HCEC 1CT (cell line): ENCODE measurements around the gene RPL19.

Source experiments
- DNase-seq: peaks from one replicate; pipeline ENCODE4 v3.0.0-alpha.2; 2017

Gene RPL19

DNA sequence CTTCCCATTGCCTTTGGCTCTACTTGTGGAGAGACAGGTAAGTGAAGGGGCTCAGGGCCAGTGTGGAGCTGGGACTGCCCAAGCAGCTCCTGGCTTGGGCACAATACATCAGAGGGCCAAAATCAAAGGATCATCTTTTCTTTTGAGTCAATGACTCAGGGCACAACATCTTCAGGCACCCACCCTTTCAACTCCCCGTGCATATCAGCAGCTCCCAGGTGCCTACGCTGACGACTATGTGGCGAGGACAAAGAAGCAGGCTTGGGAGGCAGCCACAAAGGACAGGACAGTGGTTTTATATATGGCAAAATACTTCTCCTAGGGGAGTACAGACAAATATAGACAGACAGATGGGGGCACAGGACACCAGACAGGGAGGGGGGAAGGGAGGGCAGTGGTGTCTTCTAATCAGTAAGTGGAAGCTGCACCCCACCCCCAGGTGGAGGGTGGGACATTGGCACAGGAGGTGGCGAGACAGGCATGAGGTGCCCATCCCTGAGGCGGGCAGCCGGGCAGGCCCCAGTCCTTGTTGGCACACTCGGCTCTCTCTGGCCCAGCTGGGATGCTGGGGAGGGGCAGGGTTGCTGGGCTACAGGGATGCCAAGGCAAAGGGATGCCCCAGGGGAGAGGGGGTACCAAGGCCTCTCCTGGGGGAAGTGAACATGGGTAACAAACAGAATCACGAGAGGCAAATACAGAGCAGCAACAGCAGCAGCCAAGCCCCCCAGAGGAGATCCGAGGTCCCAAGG is 26.4 kb upstream of the RPL19 start:
- DNase-seq: no peak

DNA sequence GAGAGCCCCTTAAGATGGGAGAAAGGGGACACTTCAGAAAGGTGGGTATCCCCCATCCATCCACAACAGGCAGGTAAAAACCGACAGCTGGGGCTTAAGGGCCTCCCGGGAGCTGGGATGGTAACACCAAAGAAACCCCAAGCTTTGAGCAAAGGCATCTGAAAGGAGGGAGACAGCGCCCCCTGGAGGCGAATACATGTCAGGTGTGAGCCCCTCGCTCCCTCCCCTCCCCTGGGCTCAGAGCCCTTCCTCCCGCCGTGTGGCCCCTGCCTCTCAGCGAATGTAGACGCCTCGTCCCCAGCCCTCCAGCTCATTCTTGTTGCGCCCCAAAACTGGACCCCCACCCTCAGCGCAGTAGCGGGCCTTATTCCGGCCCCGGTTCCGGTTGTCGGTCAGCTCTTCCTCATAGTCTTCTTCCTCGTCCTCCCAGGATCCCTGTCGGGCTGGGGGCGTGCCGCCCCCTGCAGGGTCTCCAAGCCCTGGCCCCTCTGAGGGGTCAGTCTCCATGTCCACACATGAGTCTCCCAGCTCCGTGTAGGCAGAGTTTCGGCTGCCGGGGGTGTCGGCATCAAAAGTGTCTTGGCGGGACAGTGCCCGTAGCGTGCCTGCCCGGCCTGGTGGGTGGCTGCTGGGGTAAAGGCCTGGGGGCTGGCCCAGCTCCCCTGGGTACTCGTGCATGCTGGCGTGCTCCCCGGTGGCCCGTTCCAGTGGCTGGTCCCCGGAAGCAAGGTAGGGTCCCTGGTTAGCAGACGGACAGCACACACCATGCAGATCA is 25.0 kb upstream of the RPL19 start:
- peak; percentile 56 for DNase-seq

DNA sequence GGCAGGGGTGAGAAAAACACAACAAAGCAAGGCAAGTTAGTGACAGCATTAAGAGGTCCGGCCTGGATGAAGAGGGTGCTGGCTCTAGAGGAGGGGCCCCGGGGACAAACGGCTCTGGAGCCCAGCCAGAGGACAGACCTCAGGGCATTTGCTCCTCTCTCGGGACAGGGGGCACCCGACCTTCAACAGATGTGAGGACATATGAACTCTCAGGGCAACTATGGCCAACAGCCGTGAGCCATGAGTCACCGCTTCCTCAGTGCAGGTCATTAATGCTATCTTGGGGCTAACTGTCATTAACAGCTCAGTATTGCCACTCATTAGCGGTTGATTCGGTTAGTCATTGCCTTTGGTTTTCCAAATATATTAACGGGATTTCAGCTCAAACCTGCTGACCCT is 24.4 kb upstream of the RPL19 start:
- DNase-seq: peak; percentile 22

DNA sequence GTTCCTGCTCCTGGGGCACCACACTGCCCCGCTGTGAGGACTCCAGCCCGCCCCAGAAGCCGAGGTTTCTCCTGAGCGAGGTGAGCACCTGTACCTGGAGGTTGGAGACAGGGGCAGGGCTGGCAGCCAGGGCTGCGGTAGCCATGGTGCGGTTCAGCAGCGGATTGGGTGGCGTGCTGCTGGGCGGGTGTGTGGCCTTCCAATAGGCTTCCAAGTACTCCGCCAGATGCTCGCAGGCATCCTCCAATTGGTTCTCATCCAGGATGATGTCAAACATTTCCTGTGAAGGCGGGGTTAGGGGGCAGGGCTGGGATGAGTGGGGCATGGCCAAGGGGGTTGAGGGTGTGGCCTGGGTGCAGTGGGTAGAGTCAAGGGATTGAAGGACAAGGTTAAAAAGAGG is 22.8 kb upstream of the RPL19 start:
- DNase-seq: no peak

DNA sequence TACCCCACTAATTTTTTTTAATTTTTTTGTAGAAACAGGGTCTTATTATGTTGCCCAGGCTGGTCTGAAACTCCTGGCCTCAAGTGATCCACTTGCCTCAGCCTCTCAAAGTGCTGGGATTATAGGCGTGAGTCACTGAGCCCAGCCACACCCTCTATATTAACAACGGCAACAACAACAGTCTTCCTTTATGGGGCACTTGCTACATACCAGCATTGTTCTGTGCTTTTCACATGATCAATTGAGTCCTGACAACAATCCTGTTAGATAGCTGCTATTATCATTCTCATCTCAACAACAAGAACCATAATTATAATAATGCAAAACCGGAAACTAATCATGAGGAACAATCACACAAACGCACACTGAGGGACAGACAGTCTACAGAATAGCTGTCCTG is 21.5 kb upstream of the RPL19 start:
- peak; percentile 49 for DNase-seq

DNA sequence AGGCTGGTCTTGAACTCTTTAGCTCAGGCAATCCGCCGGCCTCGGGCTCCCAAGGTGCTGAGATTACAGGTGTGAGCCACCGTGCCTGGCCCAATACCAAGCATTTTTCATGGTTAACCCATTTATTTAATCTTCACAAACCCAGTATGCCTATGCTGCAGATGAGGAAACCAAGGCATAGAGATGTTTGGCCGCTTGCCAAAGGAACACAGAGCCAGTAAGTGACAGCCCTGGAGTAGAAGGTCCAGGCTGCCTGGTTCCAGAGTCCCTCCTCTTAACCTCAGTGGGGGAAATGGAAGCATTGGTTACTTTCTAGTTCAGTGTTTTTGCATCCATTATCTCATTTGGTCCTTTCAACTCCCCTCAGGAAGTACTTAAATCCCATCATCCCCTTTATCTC is 18.8 kb upstream of the RPL19 start:
- DNase-seq: no peak

DNA sequence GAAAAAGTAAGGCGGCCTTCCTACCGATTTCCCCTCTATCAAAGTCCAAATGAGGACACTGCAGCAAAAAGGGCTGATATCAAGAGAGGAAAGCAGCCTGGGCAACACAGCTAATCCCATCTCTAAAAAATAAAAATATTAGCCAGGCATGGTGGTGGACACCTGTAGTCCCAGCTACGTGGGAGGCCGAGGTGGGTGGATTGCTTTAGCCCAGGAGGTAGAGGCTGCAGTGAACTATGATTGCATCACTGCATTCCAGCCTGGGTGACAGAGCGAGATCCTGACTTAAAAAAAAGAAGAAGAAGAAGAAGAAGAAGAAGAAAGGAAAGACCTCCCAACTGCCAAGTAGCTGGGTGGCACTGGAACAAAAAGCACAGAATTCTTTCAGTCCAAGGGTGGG is 17.0 kb upstream of the RPL19 start:
- no peak for DNase-seq

DNA sequence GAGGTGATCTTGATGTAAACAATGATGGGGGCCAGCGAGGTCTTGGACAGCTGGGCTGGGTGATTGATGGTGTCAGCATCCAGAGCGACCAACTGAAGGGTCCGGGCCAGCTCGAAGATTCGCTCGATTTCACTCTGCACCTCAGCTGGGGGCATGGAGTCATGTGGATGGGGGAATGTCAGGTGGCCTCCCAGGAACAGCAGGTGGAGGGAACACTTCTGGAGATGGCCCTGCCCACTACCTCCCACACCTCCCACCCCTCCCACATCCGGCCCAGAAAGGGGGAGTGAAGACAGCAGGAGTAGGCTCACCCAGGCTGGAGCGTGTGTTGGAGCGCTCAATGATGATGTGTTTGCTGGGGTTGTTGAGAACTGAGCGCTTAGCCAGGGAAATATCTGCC is 16.4 kb upstream of the RPL19 start:
- no peak for DNase-seq

DNA sequence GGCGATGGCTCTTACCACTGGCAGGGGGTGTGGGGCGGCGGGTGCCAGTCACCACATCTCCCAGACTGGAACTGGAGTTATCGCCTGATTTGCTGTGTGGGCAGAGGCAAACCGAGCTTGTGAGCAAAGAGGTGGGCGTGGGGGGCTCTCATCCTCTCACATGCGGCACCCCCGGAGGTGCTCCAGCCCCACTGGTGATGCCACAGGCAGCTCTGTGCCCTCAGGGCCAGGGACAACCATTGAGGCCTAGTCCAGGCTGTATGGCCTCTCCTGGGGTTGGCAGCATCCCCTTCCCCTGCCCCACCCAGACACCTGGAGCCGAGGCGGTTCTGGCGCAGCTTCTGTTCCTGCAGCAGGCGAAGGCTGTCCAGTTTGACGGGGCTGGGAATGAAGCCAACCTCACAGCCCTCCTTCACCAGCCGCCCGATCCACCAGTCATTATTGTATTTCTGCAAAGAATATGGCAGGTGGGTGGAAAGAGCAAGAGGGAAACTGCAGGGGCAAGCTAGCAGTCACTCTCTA is 13.5 kb upstream of the RPL19 start:
- no peak for DNase-seq

DNA sequence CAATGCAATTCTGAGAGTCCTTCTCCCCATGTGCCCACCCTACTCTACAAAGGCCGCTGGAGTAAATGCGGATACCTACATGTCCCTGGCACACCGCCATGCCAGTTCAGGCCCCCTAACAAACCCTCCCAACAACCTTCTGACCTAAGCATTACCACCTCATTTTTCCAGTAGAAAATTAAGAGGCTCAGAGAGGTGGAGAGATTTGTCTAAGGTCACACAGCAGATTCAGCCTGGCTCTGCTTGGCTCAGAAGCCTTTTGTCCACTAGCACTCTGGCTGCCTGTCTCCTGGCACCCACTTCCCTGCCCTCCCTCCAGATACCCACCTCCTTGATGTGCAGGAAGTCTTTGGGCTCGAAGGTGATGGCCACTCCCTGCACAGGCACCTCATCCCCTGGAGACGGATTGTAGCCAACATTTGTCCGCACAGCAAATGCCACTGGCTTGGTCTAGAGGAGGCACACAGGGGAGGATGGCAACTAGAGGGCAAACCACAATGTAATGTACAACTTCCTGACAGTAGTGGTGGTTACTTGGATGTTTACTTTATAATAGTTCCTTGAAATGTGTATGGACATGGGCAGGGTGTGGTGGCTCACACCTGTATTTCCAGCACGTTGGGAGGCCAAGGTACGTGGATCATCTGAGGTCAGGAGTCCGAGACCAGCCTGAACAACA is 12.8 kb upstream of the RPL19 start:
- DNase-seq: no peak

DNA sequence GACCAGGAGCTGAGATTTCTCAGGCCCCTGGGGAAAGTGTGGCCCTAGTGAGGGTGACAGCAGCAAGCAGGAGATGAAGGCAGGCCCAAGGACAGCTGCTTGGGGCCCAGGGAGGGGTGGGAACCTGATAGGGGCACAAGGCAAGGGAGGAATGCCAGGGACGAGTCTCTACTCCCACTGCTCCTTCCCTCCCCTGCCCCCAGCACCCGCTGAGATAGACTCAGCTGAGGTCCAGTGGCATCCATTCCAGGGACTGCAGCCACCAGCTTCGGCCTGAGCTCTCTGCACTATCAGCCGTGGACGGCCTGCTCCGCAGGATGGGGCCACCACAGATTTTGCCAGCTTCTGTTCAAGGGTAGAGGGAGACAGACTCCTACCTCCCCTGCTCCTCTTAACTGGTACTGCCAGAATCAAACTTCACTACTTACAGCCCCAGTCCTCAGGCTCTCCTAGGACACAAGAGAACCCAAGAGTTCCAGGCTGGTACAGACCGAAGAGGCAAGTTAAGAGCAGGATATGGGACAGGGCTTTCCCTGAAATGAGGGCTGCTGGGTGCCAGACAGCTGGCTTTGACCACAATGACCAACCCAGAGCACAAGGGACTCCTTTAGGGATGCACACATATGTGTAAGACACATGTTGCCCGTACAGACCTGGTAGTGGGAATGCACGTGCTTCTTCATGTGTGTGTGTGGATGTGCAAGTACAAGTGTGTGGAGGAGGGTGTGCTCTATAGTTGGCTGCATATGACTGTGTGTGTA is 8.2 kb upstream of the RPL19 start:
- no peak for DNase-seq

DNA sequence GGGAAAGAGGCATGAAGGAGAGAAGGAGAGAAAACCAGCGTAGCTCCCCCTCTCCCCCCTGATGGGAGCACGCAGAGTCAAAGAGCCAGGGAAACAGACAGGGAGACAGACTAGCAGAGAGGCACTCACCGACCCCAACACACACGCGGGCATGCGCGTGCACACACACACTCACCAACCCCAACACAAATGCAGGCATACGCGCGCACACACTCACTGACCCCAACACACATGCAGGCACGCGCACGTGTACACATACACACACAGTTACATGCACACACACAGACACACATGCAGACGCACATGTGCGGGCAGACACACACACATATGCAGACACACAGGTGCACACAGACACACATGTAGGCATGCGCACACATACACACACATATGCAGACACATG is 7.2 kb upstream of the RPL19 start:
- DNase-seq: no peak

DNA sequence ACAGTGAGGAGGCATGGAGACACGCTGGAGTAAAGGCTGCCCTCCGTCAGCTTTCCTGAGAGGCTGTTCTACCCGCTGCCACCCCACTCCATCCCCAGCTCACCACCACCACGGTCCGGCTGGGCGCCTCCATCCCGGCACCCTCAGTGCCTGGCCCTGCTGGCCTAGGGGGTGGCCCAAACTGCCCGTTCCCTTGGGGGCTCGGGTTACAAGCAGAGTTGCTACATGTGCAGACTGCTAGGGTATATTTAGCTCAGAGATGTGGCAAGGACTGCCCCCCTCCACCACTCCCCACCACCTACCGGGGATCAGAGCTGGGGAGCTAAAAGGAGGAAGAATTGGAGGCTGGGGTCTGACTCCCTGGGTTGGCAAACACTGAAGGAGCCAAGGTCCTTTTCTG is 6.7 kb upstream of the RPL19 start:
- no peak for DNase-seq

DNA sequence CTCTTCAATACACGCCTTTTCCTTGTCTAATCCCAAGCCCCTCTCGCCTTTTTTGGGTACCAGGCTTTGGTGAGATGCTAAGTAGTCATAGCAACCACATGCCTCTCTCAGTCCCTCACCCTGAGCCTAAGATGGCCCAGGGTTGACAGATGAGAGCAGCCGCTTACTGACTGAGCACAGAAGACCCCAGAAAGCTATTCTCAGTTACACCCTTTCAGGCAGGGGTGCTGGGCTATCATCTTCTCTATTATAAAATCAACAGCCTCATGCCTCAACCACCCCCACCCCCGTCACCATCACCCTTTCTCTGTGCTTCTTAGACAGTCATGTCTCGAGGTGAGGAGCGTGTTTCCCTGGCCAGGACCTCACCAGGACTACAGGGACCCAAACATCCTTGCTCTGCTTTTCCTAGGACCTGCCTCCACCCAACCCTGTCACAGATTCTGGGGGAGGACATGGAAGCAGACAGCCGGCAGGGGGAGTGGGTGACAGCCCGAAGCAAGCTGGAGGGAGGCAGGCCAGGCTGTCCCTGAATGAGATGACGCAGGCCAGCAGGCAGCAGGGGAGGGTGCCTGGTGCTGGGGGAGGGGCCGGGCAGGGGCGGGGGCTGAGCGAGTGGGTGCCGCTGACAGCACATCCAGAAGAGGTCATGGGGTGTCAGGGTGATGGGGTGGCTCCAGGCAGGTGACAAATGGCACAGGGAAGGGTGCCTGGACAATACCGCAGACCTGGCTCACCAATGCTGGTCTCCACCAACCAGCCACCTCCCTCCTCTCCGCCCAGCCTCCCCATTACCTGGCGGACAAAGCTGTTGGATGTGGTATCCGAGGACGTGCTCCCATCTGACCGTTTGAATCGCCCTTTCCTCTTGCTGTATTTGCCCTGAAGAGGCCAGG is 5.7 kb upstream of the RPL19 start:
- DNase-seq: no peak

DNA sequence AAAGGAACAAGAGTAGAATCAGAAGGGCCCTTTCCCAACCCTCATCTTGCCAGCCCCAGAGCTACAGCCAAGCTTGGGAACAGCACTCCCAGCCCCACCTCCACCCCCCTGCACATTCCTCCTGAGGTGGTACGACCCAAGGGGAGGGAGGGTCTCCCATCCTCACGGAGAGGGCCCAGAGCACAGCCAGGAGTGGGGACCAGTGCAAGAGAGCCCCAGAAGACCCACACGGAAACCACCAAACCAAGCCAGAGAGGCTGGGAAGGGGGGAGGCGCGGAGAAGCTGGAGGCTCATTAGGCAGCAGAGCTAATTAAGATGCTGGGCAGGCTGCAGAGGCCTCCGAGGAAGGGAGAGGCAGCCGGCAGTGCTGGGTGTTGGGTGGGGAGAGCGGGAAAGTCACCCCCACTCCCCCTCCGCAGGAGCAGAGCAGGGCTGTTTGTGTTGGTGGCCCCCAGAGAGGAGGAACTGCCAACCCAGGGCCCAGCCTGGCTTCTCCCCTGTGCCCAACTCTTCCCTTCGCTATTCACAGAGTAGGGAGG is 5.0 kb upstream of the RPL19 start:
- DNase-seq: no peak

DNA sequence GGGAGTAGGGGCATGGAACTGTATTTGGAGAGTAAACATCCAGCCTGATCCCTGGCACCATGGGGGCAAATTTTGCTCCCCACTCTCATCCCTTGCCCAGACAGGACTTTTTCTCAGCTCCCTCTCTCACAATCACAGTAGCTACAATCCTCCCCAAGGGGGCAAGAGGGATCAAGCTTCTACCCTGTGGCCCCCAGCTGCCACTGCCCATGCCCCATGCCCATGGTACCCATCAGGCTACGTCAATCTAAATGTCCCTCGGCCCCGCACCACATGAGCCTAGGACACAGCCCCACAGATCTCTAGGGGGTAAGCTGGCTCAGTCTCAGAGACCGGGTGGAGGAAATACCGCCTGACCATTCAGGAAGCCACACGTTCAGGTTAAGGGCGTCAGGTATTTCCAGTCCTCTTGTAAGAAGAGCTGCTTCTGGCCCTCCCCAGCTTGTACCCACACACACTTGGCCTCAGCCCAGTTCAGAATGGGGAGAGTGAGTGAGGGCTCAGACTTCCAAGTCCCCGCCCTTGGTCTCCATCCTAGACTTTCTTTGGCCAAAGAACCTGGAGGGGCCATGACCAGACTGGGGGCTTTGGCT is 4.4 kb upstream of the RPL19 start:
- no peak for DNase-seq

DNA sequence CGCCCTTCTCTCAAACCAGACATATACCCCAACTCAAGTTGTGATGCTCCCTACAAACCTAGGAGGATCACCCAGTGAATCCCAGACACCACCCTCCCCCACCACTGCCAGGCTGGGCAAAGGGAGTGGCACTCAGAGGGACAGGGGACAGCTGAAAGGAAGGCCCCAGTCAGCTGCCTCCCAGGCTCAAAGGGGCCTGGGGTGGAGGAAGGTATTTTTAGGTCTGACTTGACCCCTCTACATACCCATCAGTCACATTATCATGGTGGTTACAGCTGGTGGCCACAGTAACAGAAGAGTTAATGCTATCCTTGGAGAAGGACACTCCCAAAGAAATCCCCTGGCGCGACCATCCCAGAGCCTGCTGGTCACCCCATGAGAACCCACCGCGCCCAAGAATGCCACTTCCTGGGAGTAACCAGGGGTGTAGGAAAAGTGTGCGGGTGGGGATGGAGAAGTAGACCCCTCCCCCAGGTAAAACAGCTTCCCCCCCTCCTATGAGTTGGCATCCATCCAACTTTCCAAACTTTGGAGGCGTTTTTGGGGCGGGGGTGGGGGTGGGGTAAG is 3.8 kb upstream of the RPL19 start:
- no peak for DNase-seq

DNA sequence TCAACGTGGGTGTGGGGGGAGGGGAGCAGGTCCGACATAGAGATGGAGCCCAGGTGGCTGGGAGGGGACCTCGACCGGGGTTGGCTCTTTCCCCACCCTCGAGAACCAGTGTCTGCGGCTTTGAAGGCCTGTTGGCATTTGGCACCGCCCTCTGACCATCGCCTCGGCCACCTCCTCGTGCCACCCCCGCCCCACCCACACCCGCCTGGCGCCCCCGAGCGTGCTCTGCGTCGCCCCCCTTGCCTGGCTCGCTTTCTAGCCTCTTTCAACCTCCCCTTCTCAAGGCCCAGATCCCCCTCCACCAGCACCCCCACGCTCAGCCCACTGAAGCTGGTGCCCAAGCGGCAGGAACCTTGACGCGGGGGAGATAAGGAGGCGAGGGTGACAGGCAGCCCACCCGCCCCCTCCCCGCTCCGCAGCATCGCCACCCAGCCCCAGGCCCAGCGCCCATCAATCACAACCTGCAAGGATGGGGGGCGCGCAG is 3.2 kb upstream of the RPL19 start:
- DNase-seq: no peak

DNA sequence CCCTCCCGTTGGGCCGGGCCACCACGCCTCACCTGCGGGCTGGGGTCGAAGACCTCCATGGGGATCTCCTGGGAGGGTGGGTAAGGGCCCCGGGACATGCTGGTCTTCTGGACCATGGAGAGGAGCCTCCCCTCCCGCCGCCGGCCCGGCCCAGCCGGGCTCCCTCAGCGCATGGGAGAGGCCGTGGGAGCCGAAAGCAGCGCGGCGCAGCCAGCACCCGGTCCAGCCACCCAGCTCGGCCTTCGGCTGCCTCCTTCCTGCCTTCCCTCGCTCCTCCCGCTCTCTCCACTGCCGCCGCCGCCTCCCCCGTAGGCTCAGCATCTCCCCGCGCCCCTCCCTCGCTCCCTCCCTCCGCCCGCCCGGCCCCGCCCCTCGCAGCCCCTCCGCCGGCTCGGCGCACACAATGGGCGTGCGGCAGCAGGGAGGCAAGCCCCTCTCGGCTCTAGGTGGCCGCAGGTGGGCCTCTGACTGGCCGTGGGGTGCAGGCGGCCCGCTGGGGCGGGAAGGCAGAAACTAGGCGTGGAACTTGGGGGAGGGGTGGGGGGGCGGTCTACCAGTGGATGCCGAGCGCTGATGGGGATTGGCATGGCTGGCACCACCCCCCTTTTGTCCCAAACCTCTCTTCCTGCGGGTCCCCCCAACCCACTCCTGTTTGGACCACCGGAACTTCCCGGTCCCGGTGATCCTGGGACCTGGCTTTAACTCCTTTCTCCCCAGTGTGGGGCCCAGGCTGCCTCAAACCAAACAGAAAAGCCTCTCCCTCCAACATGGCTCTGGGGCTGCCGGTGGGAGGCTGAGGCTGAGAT is 2.5 kb upstream of the RPL19 start, which contains the start of gene CACNB1:
CACNB1 (minus strand) TSS at position 290 of the 806 bp plus-strand sequence; CDS start at position 116, 174 bp downstream.
- peak; percentile 76 for DNase-seq

DNA sequence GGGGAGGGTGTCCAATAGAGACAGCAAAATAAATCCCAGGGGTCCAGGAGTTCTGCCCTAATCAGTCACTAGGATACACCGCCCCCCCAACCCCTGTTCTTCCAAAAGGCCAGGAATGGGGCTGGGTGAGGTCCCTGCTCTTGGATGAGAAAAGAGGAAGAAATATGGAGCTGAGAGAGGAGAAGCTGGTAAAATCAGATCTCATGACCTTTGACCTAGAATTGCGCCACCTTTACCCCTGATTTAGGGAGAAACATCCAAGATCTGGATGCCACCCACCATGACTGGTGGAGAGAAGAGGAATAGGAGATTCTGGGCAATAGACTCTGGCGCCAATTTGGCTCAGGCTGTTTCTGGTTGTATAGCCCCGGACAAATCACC is 1.9 kb upstream of the RPL19 start:
- DNase-seq: no peak
